Cerebellar nuclear complex (tissue), 1 donor: ENCODE data around the gene OBSL1.

Experiments used
- DNase-seq, 2 experiments: peaks; one replicate each; lab custom pipeline; 2025; lab: John Stamatoyannopoulos, UW

OBSL1 gene

GRCh38 chr2:219596954-219597551 is 25.7 kb upstream of the OBSL1 start:
- DNase-seq, result no peak

GRCh38 chr2:219595256-219595655 is 23.9 kb upstream of the OBSL1 start:
- no peak for DNase-seq

GRCh38 chr2:219593154-219593553 is 21.8 kb upstream of the OBSL1 start:
- DNase-seq, result no peak

GRCh38 chr2:219592736-219593135 is 21.4 kb upstream of the OBSL1 start:
- DNase-seq, result no peak

GRCh38 chr2:219591091-219591490 is 19.8 kb upstream of the OBSL1 start:
- no peak for DNase-seq

- DNase-seq, result no peak
Observed at GRCh38 chr2:219581346-219581745, 10.0 kb upstream of the OBSL1 start.

GRCh38 chr2:219578811-219579613 is 7.7 kb upstream of the OBSL1 start:
- no peak for DNase-seq

- DNase-seq, result no peak
Observed at GRCh38 chr2:219576505-219577388, 5.4 kb upstream of the OBSL1 start.

GRCh38 chr2:219575566-219576504 is 4.5 kb upstream of the OBSL1 start:
- DNase-seq, result no peak

GRCh38 chr2:219574484-219575311 is 3.4 kb upstream of the OBSL1 start:
- no peak for DNase-seq

- DNase-seq, result no peak
Observed at GRCh38 chr2:219573166-219573565, 1.8 kb upstream of the OBSL1 start.

- DNase-seq, result no peak
Observed at GRCh38 chr2:219572237-219573001, 1.1 kb upstream of the OBSL1 start, which contains the start of gene INHA. TSS of gene INHA (plus strand) at chr2:219572310. CDS start at chr2:219572375, 65 bp downstream.

GRCh38 chr2:219570924-219571310 is 422 bp downstream of the OBSL1 start:
- no peak for DNase-seq

- no peak for DNase-seq
Observed at GRCh38 chr2:219570194-219570923, 980 bp downstream of the OBSL1 start.

GRCh38 chr2:219569635-219570034 is 1.7 kb downstream of the OBSL1 start:
- no peak for DNase-seq

- no peak for DNase-seq
Observed at GRCh38 chr2:219569041-219569440, 2.3 kb downstream of the OBSL1 start.

GRCh38 chr2:219567791-219568361 is 3.5 kb downstream of the OBSL1 start:
- no peak for DNase-seq

- no peak for DNase-seq
Observed at GRCh38 chr2:219567131-219567530, 4.2 kb downstream of the OBSL1 start.

GRCh38 chr2:219566640-219567039 is 4.7 kb downstream of the OBSL1 start:
- DNase-seq, result no peak
